HG03108 (cell line): ENCODE results near the gene CTSA.

Source experiments
- ATAC-seq: cut with Tn5 transposase; IDR thresholded peaks from one replicate; pipeline ENCODE4 v1.9.1; 2021; ENCODE audit warnings: moderate library complexity; ENCODE audit not compliant: unreplicated experiment

CTSA gene

DNA sequence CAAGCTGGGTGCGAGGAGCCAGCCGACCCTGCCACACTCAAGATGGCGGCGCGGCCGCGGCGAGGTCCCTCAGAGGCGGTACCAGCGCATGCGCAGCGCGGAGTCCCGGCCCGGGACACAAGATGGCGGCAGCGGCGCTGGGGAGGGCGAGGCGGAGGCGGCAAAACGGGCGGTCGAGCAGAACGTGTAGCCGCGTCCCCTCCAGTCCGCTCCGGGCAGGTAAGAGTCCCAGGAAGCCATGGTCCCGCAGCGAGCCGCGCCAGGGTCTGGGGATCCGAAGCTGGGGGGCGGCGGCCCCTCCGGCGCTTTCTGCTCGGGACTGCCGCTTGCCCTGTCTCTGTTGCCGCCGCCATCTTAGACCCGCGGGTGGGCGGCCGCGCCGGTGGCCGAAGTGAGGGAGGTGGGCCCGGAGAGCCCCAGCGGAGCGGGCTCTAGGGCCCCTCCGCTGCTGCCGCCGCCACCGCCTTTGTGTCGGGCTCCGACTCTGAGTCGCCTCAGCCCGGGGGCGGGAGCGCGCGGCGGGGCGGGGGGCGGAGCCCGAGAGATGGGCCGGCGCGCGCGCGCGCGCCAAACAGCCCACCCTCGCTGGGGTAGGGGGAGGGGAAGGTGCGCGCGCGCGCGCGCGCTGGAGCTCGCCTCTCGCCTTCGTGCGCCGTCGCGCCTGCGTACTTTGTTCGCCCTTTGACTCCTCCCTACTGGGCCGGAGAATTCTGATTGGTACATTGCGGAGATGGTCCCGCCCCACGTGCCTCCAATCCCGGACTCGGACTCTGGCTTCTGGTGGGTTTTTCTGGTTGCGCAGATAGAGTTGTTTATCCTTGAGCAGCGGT is 43.7 kb downstream of the CTSA start, which contains the start of gene PCIF1:
Gene PCIF1 (plus strand): TSS at position 98 of the 830 bp plus-strand sequence. CDS start 4,317 bp downstream, outside the sequence.
- peak; percentile 77 for ATAC-seq

- ATAC-seq, result peak; percentile 3
Measured at GRCh38 chr20:45935416-45936046, 44.4 kb downstream of the CTSA start.

GRCh38 chr20:45937765-45938164 is 46.6 kb downstream of the CTSA start:
- ATAC-seq, result no peak

GRCh38 chr20:45938727-45939438 is 47.7 kb downstream of the CTSA start:
- ATAC-seq, result no peak

DNA sequence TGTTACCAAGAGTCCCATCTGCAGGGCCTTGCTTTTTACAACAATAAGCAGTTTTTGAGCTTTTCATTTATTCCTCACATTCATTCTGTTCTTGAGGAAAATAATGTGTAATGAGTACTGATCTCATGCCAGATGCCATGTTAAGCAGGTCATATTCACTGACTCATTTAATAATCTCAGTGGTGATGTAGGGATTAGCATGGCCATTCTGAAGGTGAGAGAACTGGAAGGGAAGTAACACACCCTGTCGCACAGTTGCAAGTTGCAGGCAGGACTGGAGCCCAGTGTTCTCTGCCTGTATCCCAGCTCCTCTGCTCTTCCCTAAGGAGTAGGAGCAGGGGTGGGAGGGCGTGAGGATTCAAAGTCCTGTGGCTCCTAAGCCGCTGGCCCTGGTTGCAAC is 48.9 kb downstream of the CTSA start:
- no peak for ATAC-seq

GRCh38 chr20:45940469-45940868 is 49.3 kb downstream of the CTSA start:
- no peak for ATAC-seq

- no peak for ATAC-seq
Measured at GRCh38 chr20:45943613-45944012, 52.5 kb downstream of the CTSA start.

- no peak for ATAC-seq
Measured at GRCh38 chr20:45944151-45944964, 53.2 kb downstream of the CTSA start.

DNA sequence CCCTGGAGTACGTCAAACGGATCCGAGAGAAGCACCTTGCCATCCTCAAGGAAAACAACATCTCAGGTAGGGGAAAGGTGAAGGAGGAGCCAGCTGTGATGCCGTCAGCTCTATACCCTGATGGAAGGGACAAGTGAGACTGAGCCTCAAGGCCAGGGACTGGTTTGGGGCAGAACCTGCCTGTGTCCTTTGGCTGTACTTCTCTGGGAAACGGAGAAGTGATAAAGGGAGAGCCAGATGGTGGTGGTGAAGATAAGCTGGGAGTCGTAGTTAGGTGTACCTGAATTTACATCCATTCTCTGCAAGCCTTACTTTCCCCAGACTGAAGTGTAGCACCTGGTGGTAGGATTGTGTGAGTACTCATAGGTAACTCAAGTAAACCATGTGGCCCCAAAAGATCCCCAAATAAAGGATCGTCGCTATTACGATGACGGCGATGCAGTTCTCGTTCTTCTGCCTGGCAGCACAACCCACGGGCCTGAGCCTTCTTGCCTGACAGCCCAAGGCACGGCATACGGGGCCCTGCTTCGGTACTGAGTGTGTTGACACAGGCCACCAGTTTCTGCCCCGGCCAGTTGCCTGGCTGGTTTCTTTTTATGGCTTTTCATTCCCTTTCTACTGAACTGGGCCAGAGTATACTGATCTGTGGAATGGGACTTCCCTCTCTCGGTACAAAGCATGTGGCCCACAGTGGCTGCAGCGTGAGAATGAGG is 54.0 kb downstream of the CTSA start:
- ATAC-seq, result no peak

- ATAC-seq, result no peak
Measured at GRCh38 chr20:45945678-45946148, 54.6 kb downstream of the CTSA start.

DNA sequence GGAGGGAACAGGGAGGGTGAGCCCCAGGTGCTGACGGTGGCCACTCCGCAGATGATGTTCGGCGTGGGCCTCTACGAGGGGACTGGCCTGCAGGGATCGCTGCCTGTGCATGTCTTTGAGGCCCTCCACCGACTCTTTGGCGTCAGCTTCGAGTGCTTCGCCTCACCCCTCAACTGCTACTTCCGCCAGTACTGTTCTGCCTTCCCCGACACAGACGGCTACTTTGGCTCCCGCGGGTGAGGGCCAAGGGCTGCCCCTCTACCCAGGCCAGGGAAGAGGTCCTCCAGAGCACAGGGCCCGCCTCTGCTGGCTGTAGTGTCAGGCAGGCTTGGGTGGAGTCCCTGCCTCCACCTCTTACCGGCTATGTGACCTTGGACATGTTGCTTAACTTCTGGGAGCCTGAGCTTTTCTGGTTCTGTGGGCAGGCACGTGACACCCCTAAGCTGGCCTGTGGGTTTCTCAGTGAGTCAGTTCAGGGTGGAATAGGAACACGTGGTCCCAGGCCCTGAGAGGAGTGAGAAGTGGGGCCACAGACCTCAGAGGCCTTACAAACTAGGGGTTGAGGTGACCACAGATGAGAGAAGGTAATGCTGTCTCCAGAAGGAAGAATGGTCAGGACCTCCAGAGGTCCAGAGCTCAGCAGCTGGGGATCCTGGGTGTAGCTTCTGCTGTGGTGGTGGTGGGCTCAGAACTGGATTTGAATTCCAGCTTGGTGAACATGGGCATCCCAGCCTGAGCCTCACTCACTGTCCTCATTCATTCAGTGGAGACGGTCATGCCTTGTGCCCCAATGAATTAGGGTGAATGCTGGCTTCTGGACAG is 55.2 kb downstream of the CTSA start:
- no peak for ATAC-seq

- ATAC-seq, result no peak
Measured at GRCh38 chr20:45947110-45947866, 56.2 kb downstream of the CTSA start.

DNA sequence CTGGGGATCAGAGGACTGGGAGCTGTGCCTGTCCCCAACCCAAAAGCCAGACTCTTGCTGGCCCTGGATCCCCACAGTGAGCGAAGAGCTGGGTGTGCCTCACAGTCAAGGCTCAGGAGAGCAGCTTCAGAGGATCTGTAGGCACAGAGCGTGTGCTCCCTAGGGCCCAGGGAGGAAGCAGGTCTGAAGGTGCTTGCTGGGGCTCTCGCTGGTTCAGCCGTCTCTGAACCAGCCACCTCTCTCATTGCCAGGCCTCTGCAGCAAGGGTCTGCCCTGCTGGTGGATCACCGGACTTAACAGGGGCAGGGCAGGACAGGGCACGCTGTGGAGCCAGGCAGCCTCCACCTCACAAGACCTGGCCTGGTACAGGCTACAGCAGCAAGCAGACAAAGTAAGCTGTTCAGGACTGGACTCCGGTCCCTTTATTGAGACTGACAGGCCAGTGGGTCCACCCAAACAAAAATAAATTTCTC is 57.2 kb downstream of the CTSA start:
- no peak for ATAC-seq
